ENCODE data around the gene ZNF217.

The ZNF217 gene

GRCh38 chr20:53582574-53583351 lies 10.9 kb downstream of the ZNF217 start:
- no peak for DNase-seq (ENCODE audit: low spot score)

DNA sequence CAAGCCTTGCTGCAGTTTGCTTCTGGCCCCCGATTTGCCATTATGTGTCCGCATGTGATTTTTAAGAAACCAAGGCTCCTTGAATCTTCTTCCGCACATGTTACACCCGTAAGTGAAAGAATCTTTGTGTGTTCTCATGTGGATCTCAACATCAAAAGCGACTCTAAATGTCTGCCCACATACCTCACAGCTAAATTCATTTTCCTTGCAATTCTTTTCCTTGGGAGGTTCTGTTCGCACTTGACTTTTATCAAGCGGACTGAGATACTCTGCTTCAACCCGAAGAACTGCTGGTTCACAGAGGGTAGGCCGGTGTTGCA lies 11.4 kb downstream of the ZNF217 start:
- DNase-seq (ENCODE audit: low spot score) = no peak

DNA sequence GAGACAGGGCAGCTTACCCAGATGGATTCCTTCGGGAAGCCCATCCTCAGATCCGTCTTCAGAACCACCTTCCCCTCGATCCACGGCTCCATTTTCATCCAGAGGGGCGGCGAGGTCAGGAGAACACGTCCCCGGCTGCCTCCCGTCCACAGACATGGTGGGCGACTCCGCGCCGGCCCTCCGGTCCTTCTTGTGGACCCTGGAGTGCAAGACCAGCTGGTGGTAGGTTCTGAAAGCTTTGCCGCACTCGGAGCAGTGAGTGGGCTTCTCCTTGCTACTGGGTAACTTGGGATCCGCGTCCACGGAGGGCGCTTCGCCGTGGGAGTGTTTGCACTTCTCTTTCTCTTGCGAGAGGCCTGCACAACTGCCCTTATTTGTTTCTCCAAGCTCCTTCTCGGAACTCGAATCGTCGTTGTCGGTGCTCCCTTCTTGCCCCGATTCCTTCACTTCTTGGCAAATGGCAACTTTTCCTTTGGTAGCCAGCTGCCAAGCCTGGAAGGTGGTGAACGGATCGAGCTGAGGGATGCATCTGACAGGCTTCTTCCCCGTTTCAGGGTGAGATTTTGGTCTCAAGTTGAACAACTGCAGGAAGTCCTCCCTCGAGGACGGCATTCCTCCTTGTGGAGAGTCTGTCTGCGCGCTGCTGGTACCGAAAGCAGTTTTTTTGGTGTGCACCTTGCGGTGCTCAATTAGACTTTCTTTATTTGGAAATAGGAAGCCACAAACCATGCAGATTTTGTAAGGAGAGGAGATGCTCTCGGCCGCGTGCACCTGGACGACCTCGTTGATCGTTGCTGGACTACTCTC lies 12.0 kb downstream of the ZNF217 start:
- DNase-seq (ENCODE audit: low spot score) = no peak

GRCh38 chr20:53580376-53581111 lies 13.1 kb downstream of the ZNF217 start:
- DNase-seq (ENCODE audit: low spot score) = no peak

GRCh38 chr20:53579581-53580375 lies 13.9 kb downstream of the ZNF217 start:
- no peak for DNase-seq (ENCODE audit: low spot score)

- no peak for DNase-seq (ENCODE audit: low spot score)
Measured at GRCh38 chr20:53579266-53579580, 14.4 kb downstream of the ZNF217 start.

GRCh38 chr20:53578492-53579222 lies 15.0 kb downstream of the ZNF217 start:
- peak; percentile 93 for DNase-seq (ENCODE audit: low spot score)

GRCh38 chr20:53576586-53577318 lies 16.9 kb downstream of the ZNF217 start:
- DNase-seq (ENCODE audit: low spot score) = no peak

GRCh38 chr20:53576195-53576580 lies 17.5 kb downstream of the ZNF217 start:
- DNase-seq (ENCODE audit: low spot score) = no peak

- DNase-seq (ENCODE audit: low spot score) = no peak
Measured at GRCh38 chr20:53575481-53576194, 18.0 kb downstream of the ZNF217 start.

DNA sequence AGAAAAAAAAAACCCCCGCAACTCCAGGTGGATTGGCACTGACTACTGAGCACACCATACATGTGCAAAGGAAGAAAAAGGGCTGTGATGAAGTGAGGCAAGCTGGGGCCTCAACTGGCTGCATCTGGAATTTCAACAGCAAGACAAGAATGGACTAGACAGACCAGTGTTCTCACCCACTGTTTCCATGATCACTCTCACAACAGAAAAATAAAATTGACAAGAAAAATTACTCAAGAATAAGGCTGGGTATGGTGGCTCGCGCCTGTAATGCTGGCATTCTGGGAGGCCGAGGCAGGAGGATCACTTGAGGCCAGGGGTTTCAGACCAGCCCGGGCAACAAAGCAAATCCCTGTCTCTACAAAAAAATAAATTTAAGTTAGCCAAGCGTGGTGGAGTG lies 18.8 kb downstream of the ZNF217 start:
- DNase-seq (ENCODE audit: low spot score) = no peak

- no peak for DNase-seq (ENCODE audit: low spot score)
Measured at GRCh38 chr20:53574259-53574789, 19.3 kb downstream of the ZNF217 start.

- DNase-seq (ENCODE audit: low spot score) = no peak
Measured at GRCh38 chr20:53571555-53572286, 21.9 kb downstream of the ZNF217 start.

DNA sequence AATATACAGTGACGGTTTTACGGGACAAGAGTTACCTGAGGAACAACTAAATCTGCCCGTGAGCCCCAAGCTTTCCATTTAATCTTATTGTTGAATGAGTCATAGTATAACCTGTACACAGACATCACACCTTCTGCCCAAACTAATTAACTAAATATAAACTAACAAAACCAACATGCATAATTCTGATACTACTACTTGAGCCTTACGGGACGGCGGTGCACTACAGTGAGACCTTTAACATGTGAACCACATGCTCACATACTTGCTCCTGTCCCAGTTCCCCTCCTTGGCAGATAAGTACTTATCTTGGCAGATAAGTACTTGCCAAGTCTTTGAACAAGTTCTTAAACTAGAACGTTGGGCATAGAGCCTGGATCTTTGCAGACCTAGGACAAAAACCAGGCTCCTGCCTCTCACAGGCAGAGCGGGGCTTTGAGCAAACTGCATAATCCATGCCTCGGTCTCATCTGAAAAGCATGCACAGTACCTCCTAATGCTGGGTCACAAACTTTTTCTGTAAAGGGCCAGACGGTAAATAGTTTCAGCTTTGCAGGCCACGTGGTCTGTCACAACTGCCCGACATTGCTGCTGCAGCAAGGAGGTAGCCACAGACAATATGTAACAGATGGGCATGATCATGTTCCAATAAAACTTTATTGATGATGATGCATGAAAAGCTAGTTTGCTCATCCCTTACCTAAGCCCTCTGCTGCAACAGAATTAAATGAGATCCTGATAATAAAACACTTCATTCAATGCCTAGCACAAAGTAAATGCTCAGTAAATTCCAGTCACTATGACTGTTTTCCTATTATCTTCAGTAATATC lies 23.0 kb downstream of the ZNF217 start:
- DNase-seq (ENCODE audit: low spot score) = no peak

DNA sequence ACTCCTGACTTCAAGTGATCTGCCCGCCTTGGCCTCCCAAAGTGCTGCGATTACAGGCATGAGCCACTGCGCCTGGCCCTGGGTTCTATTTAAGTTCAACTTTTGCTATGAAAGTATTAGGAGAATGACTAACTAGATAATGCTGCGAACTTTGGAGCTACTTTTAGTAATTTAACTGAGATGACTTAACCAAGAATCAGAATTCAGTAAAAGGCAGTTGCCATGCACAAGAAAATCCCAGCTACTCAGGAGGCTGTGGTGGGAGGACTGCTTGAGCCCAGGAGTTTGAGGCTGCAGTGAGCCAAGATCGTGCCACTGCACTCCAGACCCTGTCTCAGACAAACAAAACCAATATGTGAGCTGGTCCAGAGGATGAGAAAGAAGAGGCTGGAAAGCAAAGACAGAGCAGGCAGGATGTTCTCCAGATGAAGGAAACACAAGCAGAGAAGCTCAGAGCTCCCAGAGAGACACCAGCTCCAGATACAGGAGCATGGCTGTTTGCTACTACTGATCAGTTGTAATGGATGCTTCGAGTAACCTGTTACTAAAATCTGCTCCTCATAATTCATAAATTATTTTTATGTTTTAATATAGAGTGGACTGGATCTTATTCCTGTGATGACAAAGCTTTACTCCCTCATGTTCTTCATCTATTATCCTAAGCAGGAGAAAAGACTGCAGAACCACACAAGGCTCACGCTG lies 23.9 kb downstream of the ZNF217 start:
- no peak for DNase-seq (ENCODE audit: low spot score)

DNA sequence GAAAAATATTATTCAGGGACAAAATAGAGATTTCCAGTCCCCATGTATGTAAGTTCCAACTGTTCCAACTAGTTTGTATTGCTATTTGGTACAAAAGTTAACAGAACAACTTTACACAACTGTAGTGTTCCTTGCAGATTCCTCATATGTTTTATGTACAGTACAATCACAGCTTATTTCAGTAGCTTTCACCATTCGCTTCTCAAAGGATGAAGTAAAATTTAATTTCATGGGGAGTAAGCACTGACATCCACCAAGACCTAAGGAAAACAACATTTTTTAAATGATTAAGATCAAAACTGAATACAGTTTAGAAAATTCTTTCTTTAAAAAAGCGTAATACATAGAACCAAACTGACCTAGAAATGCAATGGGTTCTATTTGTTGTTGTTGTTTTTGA lies 24.6 kb downstream of the ZNF217 start:
- DNase-seq (ENCODE audit: low spot score) = no peak

DNA sequence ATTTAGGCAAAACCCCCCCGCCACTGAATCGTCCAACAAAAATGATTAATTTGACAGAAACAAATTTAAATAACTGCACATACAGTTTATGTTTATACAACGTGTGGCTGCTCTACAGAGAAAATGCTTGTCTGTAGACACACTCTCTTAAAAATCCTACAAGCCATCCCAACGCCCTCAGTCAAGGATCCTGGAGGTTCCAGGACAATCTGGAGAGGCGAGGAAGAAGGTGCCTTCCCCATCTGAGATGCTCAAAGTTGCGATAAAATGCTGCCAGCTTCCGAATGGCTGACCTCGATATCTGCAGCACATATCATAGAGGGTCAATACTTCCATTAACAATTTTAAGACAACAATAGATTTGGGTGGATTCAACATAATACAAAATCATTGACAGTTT lies 25.3 kb downstream of the ZNF217 start:
- no peak for DNase-seq (ENCODE audit: low spot score)

Data from pons (tissue), 1 donor.